Hepatocyte (in vitro differentiated cells): ENCODE data around the gene DACT1. TPM values are rescaled to one million over a fixed set of nuclear protein-coding genes. Genes with fewer than 3 reads are reported as not detected.

Source experiments
- DNase-seq: peaks from one replicate; pipeline ENCODE4 v3.0.0-alpha.2; 2016; ENCODE audit warnings: low spot score
- H2AFZ ChIP-seq: fragments of 200-600 bp; sonication (generic); 2 replicates; pipeline ENCODE4 v1.6.0; 2016; ENCODE audit warnings: antibody characterized with exemption, mild to moderate bottlenecking
- H3K27ac ChIP-seq: fragments of 200-600 bp; sonication (generic); 2 replicates; pipeline ENCODE4 v1.5.1; 2016; ENCODE audit warnings: mild to moderate bottlenecking
- H3K27me3 ChIP-seq: fragments of 200-600 bp; sonication (generic); 2 replicates; pipeline ENCODE4 v1.6.1; 2016
- H3K36me3 ChIP-seq: fragments of 200-600 bp; sonication (generic); replicated peaks from 2 replicates; pipeline ENCODE4 v1.5.1; 2016; ENCODE audit warnings: low read depth; ENCODE audit not compliant: insufficient read depth
- H3K4me1 ChIP-seq: fragments of 200-600 bp; sonication (generic); 2 replicates; pipeline ENCODE4 v1.5.1; 2016; ENCODE audit warnings: mild to moderate bottlenecking, moderate library complexity; ENCODE audit not compliant: insufficient read depth
- H3K4me2 ChIP-seq: fragments of 200-600 bp; sonication (generic); 2 replicates; pipeline ENCODE4 v1.6.0; 2016
- H3K4me3 ChIP-seq: fragments of 200-600 bp; sonication (generic); 2 replicates; pipeline ENCODE4 v1.5.1; 2016; ENCODE audit warnings: mild to moderate bottlenecking
- H3K79me2 ChIP-seq: fragments of 200-600 bp; sonication (generic); 2 replicates; pipeline ENCODE4 v1.6.0; 2017; ENCODE audit warnings: mild to moderate bottlenecking
- H3K9me2 ChIP-seq: fragments of 200-600 bp; sonication (generic); replicated peaks from 2 replicates; pipeline ENCODE4 v1.6.0; 2017; ENCODE audit warnings: mild to moderate bottlenecking; ENCODE audit not compliant: insufficient read depth
- H3K9me3 ChIP-seq: fragments of 200-600 bp; sonication (generic); 2 replicates; pipeline ENCODE4 v1.5.1; 2016; ENCODE audit warnings: low read depth, mild to moderate bottlenecking
- H4K20me1 ChIP-seq: fragments of 200-600 bp; sonication (generic); 2 replicates; pipeline ENCODE4 v1.6.0; 2016; ENCODE audit warnings: mild to moderate bottlenecking; ENCODE audit not compliant: insufficient read depth, poor library complexity, severe bottlenecking
- EZH2 ChIP-seq: fragments of 200-600 bp; sonication (generic); IDR thresholded peaks from 2 replicates; pipeline ENCODE4 v1.6.1; 2016; ENCODE audit warnings: antibody characterized with exemption, mild to moderate bottlenecking, borderline replicate concordance
- EZH2phosphoT487 ChIP-seq: fragments of 200-600 bp; sonication (generic); IDR thresholded peaks from one replicate; pipeline ENCODE4 v1.6.1; 2018; ENCODE audit warnings: antibody characterized with exemption, mild to moderate bottlenecking, low read depth, moderate library complexity; ENCODE audit not compliant: unreplicated experiment, severe bottlenecking
- WGBS: methylation state at CpG from one replicate; pipeline ENCODE4 v1.1.6; 2016; ENCODE audit warnings: low lambda C conversion rate; ENCODE audit errors: missing lambda C conversion rate; 5-methylcytosine and 5-hydroxymethylcytosine counted together
- polyA plus RNA-seq: library from polyadenylated mRNA; unstranded; fragments of >200 nt; fragmentation: Nextera tagmentation; extraction: Ambion mirVana; gene quantifications from 2 replicates; pipeline ENCODE4 v1.2.1, GENCODE V29; 2016
- total RNA-seq: library from RNA; depleted of rRNA; stranded (reverse); fragments of >200 nt; gene quantifications from 2 replicates; pipeline ENCODE4 v1.2.3, GENCODE V29; 2014
- TF ChIP-seq, protein P1 (sequence below): fragments of 200-600 bp; sonication (generic); IDR thresholded peaks from 2 replicates; pipeline ENCODE4 v1.5.1; 2016; ENCODE audit warnings: antibody characterized with exemption, mild to moderate bottlenecking; ENCODE audit not compliant: poor library complexity

DACT1 gene
- total and polyA plus RNA-seq, 2 experiments from 2014 or later, result 13.2 to 19.6 TPM

DNA sequence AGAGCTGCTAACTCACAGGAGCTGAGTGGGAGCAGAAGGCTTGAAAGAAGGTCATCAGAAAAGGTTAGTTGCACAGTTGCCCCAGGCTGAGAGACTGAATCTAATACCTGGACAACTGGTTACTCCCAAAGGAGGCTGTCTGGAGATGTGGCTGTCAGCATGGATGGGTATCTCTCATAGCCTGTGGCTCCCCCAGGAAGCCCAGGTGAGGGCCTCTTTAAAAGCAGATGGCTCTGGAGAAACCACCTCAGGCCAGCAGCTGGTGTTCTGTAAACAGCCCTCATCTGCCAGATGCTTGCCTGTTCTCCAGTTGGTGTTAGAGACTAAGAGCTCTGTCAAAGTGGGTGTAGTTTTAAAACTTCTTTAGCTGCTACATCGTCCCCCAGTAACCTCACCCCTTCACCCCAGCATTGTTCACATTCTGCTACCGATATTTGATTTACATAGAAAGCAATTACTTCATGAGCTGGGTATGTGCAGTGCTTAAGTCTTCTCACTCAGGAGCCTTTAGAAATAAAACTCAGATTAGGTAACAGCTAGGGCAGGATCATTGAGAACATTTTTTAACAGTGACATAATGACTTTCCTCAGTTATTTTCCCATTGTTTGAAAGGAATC is 25.8 kb downstream of the DACT1 start:
- no peaks in the 10 kb centered on the region for H4K20me1 ChIP-seq
- no peak overlapping the region for H3K4me3 ChIP-seq
- H3K4me2 ChIP-seq, result no peak overlapping the region
- no peaks in the 10 kb centered on the region for H3K36me3 ChIP-seq
- no peaks in the 10 kb centered on the region for H3K9me2 ChIP-seq
- no peak for TF ChIP-seq EZH2phosphoT487
- TF ChIP-seq, protein P1, sequence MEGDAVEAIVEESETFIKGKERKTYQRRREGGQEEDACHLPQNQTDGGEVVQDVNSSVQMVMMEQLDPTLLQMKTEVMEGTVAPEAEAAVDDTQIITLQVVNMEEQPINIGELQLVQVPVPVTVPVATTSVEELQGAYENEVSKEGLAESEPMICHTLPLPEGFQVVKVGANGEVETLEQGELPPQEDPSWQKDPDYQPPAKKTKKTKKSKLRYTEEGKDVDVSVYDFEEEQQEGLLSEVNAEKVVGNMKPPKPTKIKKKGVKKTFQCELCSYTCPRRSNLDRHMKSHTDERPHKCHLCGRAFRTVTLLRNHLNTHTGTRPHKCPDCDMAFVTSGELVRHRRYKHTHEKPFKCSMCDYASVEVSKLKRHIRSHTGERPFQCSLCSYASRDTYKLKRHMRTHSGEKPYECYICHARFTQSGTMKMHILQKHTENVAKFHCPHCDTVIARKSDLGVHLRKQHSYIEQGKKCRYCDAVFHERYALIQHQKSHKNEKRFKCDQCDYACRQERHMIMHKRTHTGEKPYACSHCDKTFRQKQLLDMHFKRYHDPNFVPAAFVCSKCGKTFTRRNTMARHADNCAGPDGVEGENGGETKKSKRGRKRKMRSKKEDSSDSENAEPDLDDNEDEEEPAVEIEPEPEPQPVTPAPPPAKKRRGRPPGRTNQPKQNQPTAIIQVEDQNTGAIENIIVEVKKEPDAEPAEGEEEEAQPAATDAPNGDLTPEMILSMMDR, result no peak
- TF ChIP-seq EZH2, result no peak
- H3K4me1 ChIP-seq, result peaks cover 13% of the 10 kb centered on the region
- H3K79me2 ChIP-seq, result no peaks in the 10 kb centered on the region
- no peak overlapping the region for H2AFZ ChIP-seq
- H3K27me3 ChIP-seq, result no peaks in the 10 kb centered on the region
- peak; percentile 21 for DNase-seq
- H3K9me3 ChIP-seq, result no peaks in the 10 kb centered on the region
- 9% methylated on average over 2 of the region's 2 CpGs for WGBS
- peak overlapping the region; percentile 3 for H3K27ac ChIP-seq

DNA sequence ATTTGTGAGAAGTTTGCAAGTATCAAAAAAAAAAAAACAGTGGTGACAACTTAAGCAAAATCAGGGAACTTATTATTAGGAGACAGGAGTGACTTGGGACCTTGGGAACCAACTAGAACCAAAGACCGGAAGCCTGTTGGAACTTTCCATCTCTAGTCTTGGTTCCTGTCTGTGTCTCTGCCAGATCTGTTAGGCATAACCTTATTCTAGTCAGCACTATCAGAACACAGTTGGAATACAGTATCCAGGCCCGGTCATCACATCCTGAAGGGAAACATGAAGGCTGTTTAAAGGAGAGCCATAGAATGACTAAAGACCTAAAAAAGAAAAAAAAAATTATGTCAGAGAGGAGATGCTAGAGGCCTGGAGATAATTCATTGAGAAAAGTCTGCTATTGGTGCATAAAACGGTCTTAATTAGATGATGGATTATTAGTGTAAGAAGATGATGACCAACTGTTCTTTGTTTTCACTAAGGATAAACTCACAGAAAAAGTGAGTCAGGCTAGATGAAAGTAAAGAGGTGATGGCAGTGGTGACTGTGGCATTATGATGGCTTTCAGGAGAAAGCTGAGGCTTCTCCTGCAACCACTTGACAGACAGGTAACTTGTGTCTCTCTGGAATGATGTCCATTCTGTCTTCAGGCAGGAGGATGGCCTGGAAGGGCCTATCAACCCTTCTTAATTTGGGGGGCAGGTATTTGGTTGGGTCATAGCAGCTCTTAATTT is 28.2 kb downstream of the DACT1 start:
- Histone ChIP-seq H3K9me2 (no peaks in the 10 kb centered on the region), H3K4me2 (no peak overlapping the region), H3K27ac (no peak overlapping the region), H3K79me2 (no peaks in the 10 kb centered on the region), H3K27me3 (no peaks in the 10 kb centered on the region), H2AFZ (no peak overlapping the region), H3K9me3 (no peaks in the 10 kb centered on the region), H4K20me1 (no peaks in the 10 kb centered on the region), H3K36me3 (no peaks in the 10 kb centered on the region), H3K4me3 (no peak overlapping the region), H3K4me1 (peaks cover 13% of the 10 kb centered on the region)
- DNase-seq, result no peak
- TF ChIP-seq EZH2phosphoT487, result no peak
- TF ChIP-seq EZH2, result no peak
- TF ChIP-seq, protein P1, result no peak
- 89% methylated on average over 3 of the region's 3 CpGs for WGBS

DNA sequence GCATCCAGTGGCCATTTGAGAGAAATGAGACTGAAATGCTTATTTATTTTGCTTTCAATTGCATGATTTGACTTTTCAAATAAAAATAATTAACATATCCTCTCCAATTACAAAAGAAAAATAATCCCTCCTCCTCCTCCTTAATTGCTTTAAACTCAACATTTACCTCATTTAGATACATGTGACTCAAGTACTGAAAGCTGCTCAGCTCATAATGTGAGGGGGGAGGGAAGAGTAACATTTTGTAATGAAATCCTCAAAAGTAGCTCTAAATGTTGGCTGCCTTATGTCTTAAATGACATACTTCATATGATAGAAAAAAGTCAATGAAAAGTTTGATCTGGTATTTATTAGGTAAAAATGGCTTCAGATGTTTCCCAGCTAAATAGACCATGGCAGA is 29.0 kb downstream of the DACT1 start:
- no peak overlapping the region for H2AFZ ChIP-seq
- H3K9me3 ChIP-seq, result no peaks in the 10 kb centered on the region
- H3K27me3 ChIP-seq, result peaks cover 3% of the 10 kb centered on the region
- H3K9me2 ChIP-seq, result no peaks in the 10 kb centered on the region
- TF ChIP-seq EZH2, result no peak
- H3K27ac ChIP-seq, result no peak overlapping the region
- no peak for DNase-seq
- H3K4me2 ChIP-seq, result no peak overlapping the region
- no peak overlapping the region for H3K4me3 ChIP-seq
- H3K79me2 ChIP-seq, result no peaks in the 10 kb centered on the region
- no peaks in the 10 kb centered on the region for H4K20me1 ChIP-seq
- no peaks in the 10 kb centered on the region for H3K36me3 ChIP-seq
- peaks cover 13% of the 10 kb centered on the region for H3K4me1 ChIP-seq

DNA sequence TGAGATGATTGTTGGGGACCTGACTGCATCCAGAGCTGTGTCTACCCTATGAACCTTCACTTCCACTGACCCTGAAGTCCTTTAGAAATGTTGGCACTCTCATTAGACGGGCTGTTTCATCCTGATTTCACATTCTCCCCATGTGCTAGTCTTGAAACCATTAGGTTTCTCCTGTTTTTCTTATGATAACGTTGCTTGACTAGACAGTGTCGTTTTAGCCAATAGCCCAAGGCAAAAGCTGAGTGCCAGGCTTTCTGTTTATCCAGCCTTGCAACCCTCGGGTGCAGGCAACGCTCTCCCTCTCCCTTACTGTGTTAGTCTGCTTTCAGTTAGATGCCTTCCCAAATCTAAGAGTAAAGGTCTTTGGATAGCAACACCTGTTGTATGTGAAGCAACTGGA is 30.1 kb downstream of the DACT1 start:
- no peak for DNase-seq
- WGBS, result 63% methylated on average over 5 of the region's 5 CpGs
- no peak overlapping the region for H3K4me2 ChIP-seq
- H2AFZ ChIP-seq, result no peak overlapping the region
- no peaks in the 10 kb centered on the region for H3K36me3 ChIP-seq
- no peaks in the 10 kb centered on the region for H3K9me3 ChIP-seq
- no peak overlapping the region for H3K27ac ChIP-seq
- H3K79me2 ChIP-seq, result no peaks in the 10 kb centered on the region
- no peak overlapping the region for H3K4me3 ChIP-seq
- TF ChIP-seq, protein P1, result no peak
- TF ChIP-seq EZH2phosphoT487, result no peak
- no peak for TF ChIP-seq EZH2
- H3K9me2 ChIP-seq, result no peaks in the 10 kb centered on the region
- H3K27me3 ChIP-seq, result peaks cover 3% of the 10 kb centered on the region
- H3K4me1 ChIP-seq, result peaks cover 11% of the 10 kb centered on the region
- H4K20me1 ChIP-seq, result no peaks in the 10 kb centered on the region
